GM23338 (cell line): Measurements from ENCODE around the gene WNT5A. TPM values are rescaled to one million over a fixed set of nuclear protein-coding genes. Genes with fewer than 3 reads are reported as not detected.

Experiments used
- ATAC-seq: fragments of 200-7000 bp; cut with Tn5 transposase; 3 replicates; pipeline ENCODE4 v1.9.1; 2020
- DNase-seq: peaks from one replicate; pipeline ENCODE4 v3.0.0-alpha.2; 2015; ENCODE audit warnings: low spot score
- H2AFZ ChIP-seq: fragments of 200-600 bp; sonication (generic); 2 replicates; pipeline ENCODE4 v1.8.0; 2016; ENCODE audit warnings: antibody characterized with exemption, mild to moderate bottlenecking, moderate library complexity
- H3F3A ChIP-seq: fragments of 200-600 bp; sonication (generic); replicated peaks from 2 replicates; pipeline ENCODE4 v1.8.0; 2017; ENCODE audit warnings: antibody characterized with exemption, mixed run types, low read depth
- H3K27ac ChIP-seq: fragments of 200-600 bp; sonication (generic); 2 replicates; pipeline ENCODE4 v1.6.1; 2016; ENCODE audit warnings: low read depth
- H3K27me3 ChIP-seq: fragments of 200-600 bp; sonication (generic); 2 replicates; pipeline ENCODE4 v1.8.0; 2016; ENCODE audit warnings: mild to moderate bottlenecking, mixed run types, moderate library complexity; ENCODE audit not compliant: insufficient read depth
- H3K36me3 ChIP-seq: fragments of 200-600 bp; sonication (generic); 2 replicates; pipeline ENCODE4 v1.8.0; 2016; ENCODE audit warnings: mild to moderate bottlenecking; ENCODE audit not compliant: insufficient read depth
- H3K4me1 ChIP-seq: fragments of 200-600 bp; sonication (generic); 2 replicates; pipeline ENCODE4 v1.8.0; 2016; ENCODE audit warnings: mild to moderate bottlenecking, moderate library complexity; ENCODE audit not compliant: insufficient read depth
- H3K4me2 ChIP-seq: fragments of 200-600 bp; sonication (generic); 2 replicates; pipeline ENCODE4 v1.7.1; 2017; ENCODE audit warnings: mixed run types
- H3K4me3 ChIP-seq: fragments of 200-600 bp; sonication (generic); 2 replicates; pipeline ENCODE4 v1.6.1; 2016; ENCODE audit warnings: mixed run types
- H3K79me2 ChIP-seq: fragments of 200-600 bp; sonication (generic); replicated peaks from 2 replicates; pipeline ENCODE4 v1.8.0; 2017; ENCODE audit warnings: mild to moderate bottlenecking; ENCODE audit not compliant: insufficient read depth
- H3K9me2 ChIP-seq: fragments of 200-600 bp; sonication (generic); 2 replicates; pipeline ENCODE4 v1.8.0; 2017; ENCODE audit not compliant: insufficient read depth
- H4K20me1 ChIP-seq: fragments of 200-600 bp; sonication (generic); replicated peaks from 2 replicates; pipeline ENCODE4 v1.8.0; 2017; ENCODE audit warnings: mild to moderate bottlenecking; ENCODE audit not compliant: insufficient read depth
- H3K27ac Mint-ChIP-seq: 2 replicates; pipeline ENCODE4 v1.8.0; 2020; ENCODE audit warnings: inconsistent platforms, mild to moderate bottlenecking, moderate library complexity, mixed read lengths
- H3K27me3 Mint-ChIP-seq: 3 replicates; pipeline ENCODE4 v1.8.0; 2022; ENCODE audit warnings: low read depth, mild to moderate bottlenecking, moderate library complexity, mixed read lengths, inconsistent platforms; ENCODE audit not compliant: insufficient read depth, poor library complexity
- H3K36me3 Mint-ChIP-seq: 3 replicates; pipeline ENCODE4 v1.8.0; 2021; ENCODE audit warnings: low read depth, mild to moderate bottlenecking, inconsistent platforms, moderate library complexity, mixed read lengths
- H3K4me1 Mint-ChIP-seq: 3 replicates; pipeline ENCODE4 v1.8.0; 2020; ENCODE audit warnings: mild to moderate bottlenecking, inconsistent platforms, mixed read lengths
- H3K4me3 Mint-ChIP-seq: 3 replicates; pipeline ENCODE4 v1.8.0; 2021; ENCODE audit warnings: moderate library complexity, mild to moderate bottlenecking, inconsistent platforms, mixed read lengths
- H3K9me3 Mint-ChIP-seq: 3 replicates; pipeline ENCODE4 v1.8.0; 2020; ENCODE audit warnings: moderate library complexity, mild to moderate bottlenecking, inconsistent platforms, mixed read lengths
- CREB1 ChIP-seq: fragments of 250-450 bp; sonication (Bioruptor Pico); IDR thresholded peaks from 2 replicates; pipeline ENCODE4 v1.5.0; 2020; ENCODE audit warnings: low read depth, mild to moderate bottlenecking, moderate library complexity
- CTCF ChIP-seq, 2 experiments: fragments of 200-600 bp in 1 of 2; sonication (generic) in 1 of 2; conservative IDR thresholded peaks; 2 replicates each; pipeline versions ENCODE4 v1.5.1 to v1.6.1; 2016 to 2017; ENCODE audit warnings: antibody characterized with exemption in 2 of 2, low read depth in 2 of 2, mild to moderate bottlenecking in 2 of 2, moderate library complexity in 1 of 2
- EZH2 ChIP-seq: fragments of 200-600 bp; sonication (generic); IDR thresholded peaks from one replicate; pipeline ENCODE4 v1.8.0; 2017; ENCODE audit warnings: antibody characterized with exemption, mild to moderate bottlenecking, low read depth; ENCODE audit not compliant: unreplicated experiment
- JUNB ChIP-seq: IDR thresholded peaks from one replicate; pipeline ENCODE4 v1.6.1; 2016; ENCODE audit warnings: antibody characterized with exemption; ENCODE audit not compliant: unreplicated experiment
- NANOG ChIP-seq: IDR thresholded peaks from 2 replicates; pipeline ENCODE4 v1.6.1; 2016; ENCODE audit warnings: antibody characterized with exemption, borderline replicate concordance
- REST ChIP-seq: IDR thresholded peaks from one replicate; pipeline ENCODE4 v1.6.1; 2018; ENCODE audit warnings: antibody characterized with exemption; ENCODE audit not compliant: unreplicated experiment
- STAT1 ChIP-seq: IDR thresholded peaks from one replicate; pipeline ENCODE4 v1.6.1; 2016; ENCODE audit warnings: antibody characterized with exemption; ENCODE audit not compliant: unreplicated experiment
- ZNF114 ChIP-seq: fragments of 250-450 bp; sonication (Bioruptor Pico); IDR thresholded peaks from 2 replicates; pipeline ENCODE4 v1.5.0; 2020; ENCODE audit warnings: mild to moderate bottlenecking, moderate library complexity
- ZNF331 ChIP-seq: fragments of 250-450 bp; sonication (Bioruptor Pico); IDR thresholded peaks from 2 replicates; pipeline ENCODE4 v1.5.0; 2020; ENCODE audit warnings: low read depth, mild to moderate bottlenecking, moderate library complexity
- ZNF462 ChIP-seq: fragments of 250-450 bp; sonication (Bioruptor Pico); IDR thresholded peaks from 2 replicates; pipeline ENCODE4 v1.5.0; 2020; ENCODE audit warnings: mild to moderate bottlenecking, moderate library complexity
- polyA plus RNA-seq: library from polyadenylated mRNA; unstranded; fragments of >200 nt; fragmentation: Nextera tagmentation; extraction: Ambion mirVana; gene quantifications from 2 replicates; pipeline ENCODE4 v1.2.1, GENCODE V29; 2016
- total RNA-seq: library from RNA; depleted of rRNA; stranded (reverse); fragments of >200 nt; shearing (Covaris generic); gene quantifications from 2 replicates; pipeline ENCODE4 v1.2.3, GENCODE V29; 2014

The WNT5A gene
- total and polyA plus RNA-seq, 2 experiments from 2014 or later, result 0.53 to 4.0 TPM

GRCh38 chr3:55440104-55440708 is 46.9 kb downstream of the WNT5A start (continued):
- TF ChIP-seq REST, result no peak
- TF ChIP-seq CTCF (conservative IDR thresholded peaks at IDR 0.05; ENCODE audit: low read depth in 2 of 2), result no peak

- H3K27ac ChIP-seq, result no peak overlapping the region
- Mint-ChIP-seq H3K27ac (no peak overlapping the region), H3K4me3 (no peak overlapping the region), H3K4me1 (no peaks in the 10 kb centered on the region), H3K36me3 (no peaks in the 10 kb centered on the region), H3K27me3 (peaks cover 3% of the 10 kb centered on the region), H3K9me3 (no peaks in the 10 kb centered on the region)
- H3K4me2 ChIP-seq, result no peak overlapping the region
- H4K20me1 ChIP-seq, result no peaks in the 10 kb centered on the region
- no peaks in the 10 kb centered on the region for H3K27me3 ChIP-seq
- no peak overlapping the region for H3K4me3 ChIP-seq
- H3K36me3 ChIP-seq, result no peaks in the 10 kb centered on the region
- no peak for ATAC-seq
- no peaks in the 10 kb centered on the region for H3K4me1 ChIP-seq
- no peak overlapping the region for H2AFZ ChIP-seq
- H3F3A ChIP-seq, result no peaks in the 10 kb centered on the region
- DNase-seq, result no peak
- H3K9me2 ChIP-seq, result peaks cover 13% of the 10 kb centered on the region
- H3K79me2 ChIP-seq, result no peaks in the 10 kb centered on the region
- TF ChIP-seq STAT1 (no peak), JUNB (no peak), CTCF (conservative IDR thresholded peaks at IDR 0.05; ENCODE audit: low read depth in 2 of 2) (no peak), ZNF331 (CRISPR knock-in tag) (no peak), EZH2 (no peak), ZNF462 (CRISPR knock-in tag) (no peak), NANOG (no peak), ZNF114 (CRISPR knock-in tag) (no peak), CREB1 (no peak)
Measured at GRCh38 chr3:55439657-55440056, 47.4 kb downstream of the WNT5A start.
